Fibroblast of pulmonary artery (primary cell): Measurements from ENCODE around the gene HOXA7.

Source experiments
- DNase-seq: peaks from one replicate; pipeline ENCODE4 v3.0.0-alpha.2; 2010; ENCODE audit warnings: low read depth
- H3K4me3 ChIP-seq: replicated peaks from 2 replicates; pipeline ENCODE4 v1.5.1; 2011; ENCODE audit warnings: low read depth, mild to moderate bottlenecking, control low read depth, low read length, moderate library complexity
- TF ChIP-seq, protein P1 (sequence below): IDR thresholded peaks from 2 replicates; pipeline ENCODE4 v1.5.1; 2011; ENCODE audit warnings: mild to moderate bottlenecking, control low read depth, low read length, inconsistent platforms; ENCODE audit errors: missing control alignments

HOXA7 gene

GRCh38 chr7:27150568-27151340 is 5.7 kb downstream of the HOXA7 start:
- TF ChIP-seq, protein P1, sequence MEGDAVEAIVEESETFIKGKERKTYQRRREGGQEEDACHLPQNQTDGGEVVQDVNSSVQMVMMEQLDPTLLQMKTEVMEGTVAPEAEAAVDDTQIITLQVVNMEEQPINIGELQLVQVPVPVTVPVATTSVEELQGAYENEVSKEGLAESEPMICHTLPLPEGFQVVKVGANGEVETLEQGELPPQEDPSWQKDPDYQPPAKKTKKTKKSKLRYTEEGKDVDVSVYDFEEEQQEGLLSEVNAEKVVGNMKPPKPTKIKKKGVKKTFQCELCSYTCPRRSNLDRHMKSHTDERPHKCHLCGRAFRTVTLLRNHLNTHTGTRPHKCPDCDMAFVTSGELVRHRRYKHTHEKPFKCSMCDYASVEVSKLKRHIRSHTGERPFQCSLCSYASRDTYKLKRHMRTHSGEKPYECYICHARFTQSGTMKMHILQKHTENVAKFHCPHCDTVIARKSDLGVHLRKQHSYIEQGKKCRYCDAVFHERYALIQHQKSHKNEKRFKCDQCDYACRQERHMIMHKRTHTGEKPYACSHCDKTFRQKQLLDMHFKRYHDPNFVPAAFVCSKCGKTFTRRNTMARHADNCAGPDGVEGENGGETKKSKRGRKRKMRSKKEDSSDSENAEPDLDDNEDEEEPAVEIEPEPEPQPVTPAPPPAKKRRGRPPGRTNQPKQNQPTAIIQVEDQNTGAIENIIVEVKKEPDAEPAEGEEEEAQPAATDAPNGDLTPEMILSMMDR, result peak; percentile 51

DNA sequence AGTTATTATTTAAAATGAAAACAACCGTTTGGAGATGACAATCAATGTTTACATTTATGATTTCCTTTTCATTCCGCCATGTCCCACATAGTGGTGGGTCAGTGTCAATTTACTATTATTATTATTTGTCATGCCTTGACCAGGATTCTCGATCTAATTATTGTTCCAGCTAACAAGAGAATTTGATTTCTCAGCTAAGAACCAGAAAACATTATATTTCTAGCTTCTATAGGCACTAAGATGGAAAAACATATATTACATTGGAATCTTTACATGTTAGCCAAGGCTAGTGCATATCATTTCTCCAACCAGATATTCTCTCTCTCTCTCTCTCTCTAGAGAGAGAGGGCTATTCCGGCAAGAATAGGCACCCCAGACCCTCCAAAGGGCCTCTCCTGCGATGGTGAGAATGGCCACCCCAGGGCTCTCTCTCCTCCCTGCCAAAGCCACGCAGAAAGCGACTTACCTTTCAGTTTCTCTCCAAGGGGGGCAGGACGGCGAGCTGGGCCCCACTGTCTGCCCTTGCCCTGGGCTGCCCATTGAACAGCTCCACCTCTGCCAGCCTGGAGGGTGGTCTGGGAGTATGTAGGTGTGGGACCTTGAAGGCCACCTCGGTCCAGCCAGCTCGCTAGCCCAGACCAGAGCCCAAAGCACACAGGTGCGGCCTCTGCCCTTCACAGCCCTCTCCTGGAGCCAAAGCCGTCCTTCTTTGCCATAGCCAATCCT is 6.5 kb downstream of the HOXA7 start:
- TF ChIP-seq, protein P1, result no peak
- no peak for DNase-seq
- H3K4me3 ChIP-seq, result no peak overlapping the region

More at GRCh38 chr7:27150568-27151340, 5.7 kb downstream of the HOXA7 start:
- peak overlapping the region; percentile 38 for H3K4me3 ChIP-seq
- DNase-seq, result peak; percentile 66

DNA sequence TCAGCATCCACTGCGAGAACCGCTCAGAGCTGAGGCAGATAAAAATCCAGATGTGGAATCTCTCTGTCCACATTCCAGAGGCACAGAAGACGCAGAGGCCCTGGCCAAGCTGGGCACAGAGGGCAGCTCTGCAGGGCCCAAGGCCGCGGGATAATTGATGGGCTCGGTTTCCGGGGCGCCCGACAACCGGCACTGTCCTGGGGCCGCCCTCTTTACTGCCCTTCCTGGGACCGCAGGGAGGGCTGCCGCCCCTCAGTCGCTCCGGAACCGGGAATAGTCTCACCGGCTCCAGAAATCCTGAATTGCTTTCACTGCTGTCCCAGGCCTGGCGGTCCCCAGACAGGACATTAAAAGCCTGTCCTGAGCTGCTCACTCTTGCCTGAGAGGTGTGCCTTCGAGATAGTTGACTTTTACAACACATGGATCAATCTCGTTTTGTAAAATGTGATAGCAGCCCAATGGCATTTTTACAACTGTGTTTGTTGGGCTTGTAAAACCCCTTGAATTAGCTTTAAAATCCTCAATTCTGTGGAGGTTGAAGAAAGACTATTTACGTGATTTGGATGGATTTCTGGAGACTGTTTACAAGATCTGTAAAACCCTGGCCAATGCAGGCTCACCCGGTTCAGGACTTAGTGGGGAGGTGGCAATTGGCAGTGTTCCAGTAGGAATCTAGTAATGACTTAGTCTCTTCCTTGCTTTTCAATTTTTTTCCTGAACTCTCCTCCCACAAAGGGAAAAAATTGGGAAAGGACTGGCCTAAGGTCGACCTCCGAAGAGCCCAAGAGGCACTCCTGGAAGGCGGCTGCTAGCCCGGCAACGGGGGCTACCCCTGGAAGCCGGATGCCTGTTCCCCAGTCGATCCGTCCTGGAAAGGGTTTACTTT is 7.5 kb downstream of the HOXA7 start:
- TF ChIP-seq, protein P1, result no peak
- no peak overlapping the region for H3K4me3 ChIP-seq
- no peak for DNase-seq

DNA sequence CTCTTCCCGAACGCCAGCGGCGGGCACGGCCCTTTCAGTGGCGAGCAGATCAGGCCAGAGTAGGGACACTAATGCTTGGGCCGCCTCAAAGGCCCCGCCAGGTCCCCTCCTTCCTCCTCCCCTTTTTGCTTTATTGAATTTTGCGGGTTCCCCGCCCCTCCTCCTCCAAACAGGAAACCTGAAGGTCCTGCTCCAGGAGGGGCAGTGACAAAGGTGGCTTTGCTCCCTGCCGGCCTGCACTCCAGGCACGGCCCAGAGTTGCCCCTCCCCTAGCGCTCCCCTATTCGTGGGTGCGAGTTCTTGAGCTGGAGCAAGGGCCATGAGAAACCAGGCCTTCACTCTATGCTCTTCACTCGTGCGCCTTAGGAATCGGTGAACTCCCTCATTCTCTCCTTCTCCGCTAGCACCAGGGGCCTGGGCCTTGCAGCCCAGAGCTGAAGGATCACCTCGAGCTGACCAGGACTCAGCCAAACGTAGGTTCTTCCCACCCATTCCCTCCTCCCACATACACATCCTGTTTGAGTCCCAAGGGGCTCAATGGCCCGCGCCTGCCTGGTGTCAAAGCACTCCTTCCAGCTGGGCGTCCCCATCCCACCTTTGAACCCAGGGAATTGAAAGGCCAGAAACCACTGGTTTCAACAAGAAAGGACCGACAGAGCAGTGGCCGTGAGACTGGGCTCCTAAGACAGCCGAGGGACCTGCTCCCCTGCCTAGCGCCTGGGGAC is 8.3 kb downstream of the HOXA7 start:
- no peak overlapping the region for H3K4me3 ChIP-seq
- TF ChIP-seq, protein P1, result no peak
- DNase-seq, result no peak

DNA sequence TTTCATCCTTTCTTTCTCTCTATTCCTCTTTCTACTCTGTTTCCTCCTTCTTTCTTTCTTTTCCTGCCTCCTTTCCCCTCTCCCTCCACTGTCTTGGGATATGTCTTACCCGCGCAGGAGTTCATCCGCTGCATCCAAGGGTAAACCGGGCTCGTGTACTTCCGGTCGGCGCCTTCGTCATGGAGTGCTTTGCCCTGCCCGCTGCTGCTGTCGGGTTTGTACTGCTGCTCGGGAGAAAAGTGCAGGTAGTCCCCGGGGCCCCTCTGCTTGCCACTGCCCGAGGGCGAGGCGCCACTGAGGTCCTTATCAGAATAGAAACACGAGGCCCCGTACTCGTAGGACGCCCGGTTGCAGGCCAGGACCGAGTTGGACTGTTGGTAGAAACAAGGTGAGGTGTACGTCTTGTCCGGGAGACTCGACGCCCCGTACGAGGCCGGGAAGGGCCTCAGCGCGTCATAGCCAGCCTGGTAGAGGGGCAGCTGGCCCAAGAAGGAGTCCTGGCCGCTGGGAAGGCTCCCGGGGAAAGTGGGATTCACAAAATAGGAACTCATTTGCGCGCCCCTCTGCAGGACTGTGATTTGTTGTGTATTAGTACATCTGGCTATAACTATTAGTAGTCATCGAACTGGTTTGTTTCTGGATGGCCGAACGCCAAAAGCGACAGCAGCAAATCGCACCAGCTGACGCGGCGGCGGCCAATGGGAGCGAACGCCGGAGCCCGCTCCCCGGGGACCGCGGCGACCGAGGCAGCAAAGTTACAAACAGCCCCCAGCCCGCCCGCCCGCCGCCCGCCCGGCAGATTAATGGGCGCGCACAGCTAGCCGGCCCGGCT is 9.1 kb downstream of the HOXA7 start, which contains the start of gene HOXA6:
Gene HOXA6 (minus strand): TSS at position 576 of the 832 bp plus-strand sequence. CDS start 25 bp downstream, at position 551.
- DNase-seq, result no peak
- no peak within 1 kb of the TSS for H3K4me3 ChIP-seq
- TF ChIP-seq, protein P1, result no peak
